Ectodermal cell (in vitro differentiated cells): ENCODE measurements around the gene RPS19BP1.

Source experiments
- H3K27ac ChIP-seq: 2 replicates; pipeline ENCODE4 v1.7.0; 2013; ENCODE audit warnings: mild to moderate bottlenecking, low read depth, low read length; ENCODE audit not compliant: insufficient read depth, poor library complexity, severe bottlenecking
- H3K27me3 ChIP-seq: 2 replicates; pipeline ENCODE4 v1.7.0; 2013; ENCODE audit warnings: mild to moderate bottlenecking, low read length; ENCODE audit not compliant: insufficient read depth, control insufficient read depth, poor library complexity, severe bottlenecking
- H3K36me3 ChIP-seq: one replicate; pipeline ENCODE4 v1.7.0; 2013; ENCODE audit warnings: low read length; ENCODE audit not compliant: control insufficient read depth, insufficient read depth
- H3K4me1 ChIP-seq: one replicate; pipeline ENCODE4 v1.7.0; 2013; ENCODE audit warnings: low read length; ENCODE audit not compliant: control insufficient read depth, insufficient read depth
- H3K4me3 ChIP-seq: 2 replicates; pipeline ENCODE4 v1.7.0; 2013; ENCODE audit warnings: low read depth, low read length, control low read depth; ENCODE audit not compliant: insufficient read depth
- H3K9me3 ChIP-seq: 2 replicates; pipeline ENCODE4 v1.7.0; 2013; ENCODE audit warnings: mild to moderate bottlenecking, low read length, moderate library complexity; ENCODE audit not compliant: control insufficient read depth
- WGBS, 2 experiments: methylation state at CpG; one replicate each; pipeline ENCODE4 v1.1.7; 2013; ENCODE audit warnings: missing lambda C conversion rate in 2 of 2; 5-methylcytosine and 5-hydroxymethylcytosine counted together

The RPS19BP1 gene

GRCh38 chr22:39490135-39490798 lies 42.3 kb downstream of the RPS19BP1 start:
- no peaks in the 10 kb centered on the region for H3K27me3 ChIP-seq
- no peaks in the 10 kb centered on the region for H3K36me3 ChIP-seq
- no peaks in the 10 kb centered on the region for H3K4me1 ChIP-seq
- H3K4me3 ChIP-seq: no peak overlapping the region
- no peaks in the 10 kb centered on the region for H3K9me3 ChIP-seq
- H3K27ac ChIP-seq: no peak overlapping the region
- 50 to 52% methylated on average over 13 of the region's 13 CpGs for WGBS, 2 experiments

- WGBS, 2 experiments: 90 to 91% methylated on average over 17 of the region's 17 CpGs
- Histone ChIP-seq H3K9me3 (no peaks in the 10 kb centered on the region), H3K4me3 (no peak overlapping the region), H3K27ac (no peak overlapping the region), H3K27me3 (no peaks in the 10 kb centered on the region), H3K36me3 (no peaks in the 10 kb centered on the region), H3K4me1 (no peaks in the 10 kb centered on the region)
Measured at GRCh38 chr22:39489094-39490068, 43.2 kb downstream of the RPS19BP1 start.

- H3K27ac ChIP-seq: no peak overlapping the region
- H3K4me3 ChIP-seq: no peak overlapping the region
- no peaks in the 10 kb centered on the region for H3K27me3 ChIP-seq
- H3K9me3 ChIP-seq: no peaks in the 10 kb centered on the region
- H3K36me3 ChIP-seq: no peaks in the 10 kb centered on the region
- 94 to 96% methylated on average over 39 of the region's 39 CpGs for WGBS, 2 experiments
- H3K4me1 ChIP-seq: no peaks in the 10 kb centered on the region
Measured at GRCh38 chr22:39488563-39489083, 43.9 kb downstream of the RPS19BP1 start.

- Histone ChIP-seq H3K4me1 (no peaks in the 10 kb centered on the region), H3K36me3 (no peaks in the 10 kb centered on the region), H3K9me3 (no peaks in the 10 kb centered on the region), H3K4me3 (no peak overlapping the region), H3K27ac (no peak overlapping the region), H3K27me3 (no peaks in the 10 kb centered on the region)
- WGBS, 2 experiments: 97% methylated on average over 70 of the region's 70 CpGs
Measured at GRCh38 chr22:39487826-39488520, 44.6 kb downstream of the RPS19BP1 start.

DNA sequence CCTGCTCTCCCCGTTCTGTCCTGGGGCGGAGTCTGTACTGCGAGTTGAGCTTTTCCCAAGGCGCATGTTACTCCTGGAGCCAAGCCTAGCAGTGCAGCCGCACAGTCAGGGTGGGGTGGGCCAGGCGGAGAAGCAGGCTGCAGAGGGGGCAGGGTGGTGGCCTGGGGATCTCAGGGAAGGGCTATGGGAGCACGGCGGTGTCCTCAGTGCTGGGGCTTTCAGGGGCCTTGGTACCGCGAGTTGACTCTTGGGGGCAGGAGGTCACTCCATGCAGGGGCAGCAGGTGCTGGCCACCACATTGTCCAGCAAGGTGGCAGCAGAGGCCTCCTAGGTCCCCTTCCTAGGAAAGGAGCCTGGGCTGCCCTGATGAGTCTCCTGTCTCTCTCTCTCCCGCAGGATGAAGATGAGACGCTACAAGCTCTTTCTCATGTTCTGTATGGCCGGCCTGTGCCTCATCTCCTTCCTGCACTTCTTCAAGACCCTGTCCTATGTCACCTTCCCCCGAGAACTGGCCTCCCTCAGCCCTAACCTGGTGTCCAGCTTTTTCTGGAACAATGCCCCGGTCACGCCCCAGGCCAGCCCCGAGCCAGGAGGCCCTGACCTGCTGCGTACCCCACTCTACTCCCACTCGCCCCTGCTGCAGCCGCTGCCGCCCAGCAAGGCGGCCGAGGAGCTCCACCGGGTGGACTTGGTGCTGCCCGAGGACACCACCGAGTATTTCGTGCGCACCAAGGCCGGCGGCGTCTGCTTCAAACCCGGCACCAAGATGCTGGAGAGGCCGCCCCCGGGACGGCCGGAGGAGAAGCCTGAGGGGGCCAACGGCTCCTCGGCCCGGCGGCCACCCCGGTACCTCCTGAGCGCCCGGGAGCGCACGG lies 45.4 kb downstream of the RPS19BP1 start:
- Histone ChIP-seq H3K4me1 (no peaks in the 10 kb centered on the region), H3K4me3 (no peak overlapping the region), H3K27ac (no peak overlapping the region), H3K36me3 (no peaks in the 10 kb centered on the region), H3K27me3 (no peaks in the 10 kb centered on the region), H3K9me3 (no peaks in the 10 kb centered on the region)
- 93 to 94% methylated on average over 45 of the region's 45 CpGs for WGBS, 2 experiments

GRCh38 chr22:39482768-39483167 lies 49.8 kb downstream of the RPS19BP1 start:
- H3K27ac ChIP-seq: no peak overlapping the region
- WGBS, 2 experiments: 80 to 86% methylated on average over 3 of the region's 3 CpGs
- H3K27me3 ChIP-seq: no peaks in the 10 kb centered on the region
- no peaks in the 10 kb centered on the region for H3K9me3 ChIP-seq
- H3K4me3 ChIP-seq: no peak overlapping the region
- no peaks in the 10 kb centered on the region for H3K4me1 ChIP-seq
- no peaks in the 10 kb centered on the region for H3K36me3 ChIP-seq

DNA sequence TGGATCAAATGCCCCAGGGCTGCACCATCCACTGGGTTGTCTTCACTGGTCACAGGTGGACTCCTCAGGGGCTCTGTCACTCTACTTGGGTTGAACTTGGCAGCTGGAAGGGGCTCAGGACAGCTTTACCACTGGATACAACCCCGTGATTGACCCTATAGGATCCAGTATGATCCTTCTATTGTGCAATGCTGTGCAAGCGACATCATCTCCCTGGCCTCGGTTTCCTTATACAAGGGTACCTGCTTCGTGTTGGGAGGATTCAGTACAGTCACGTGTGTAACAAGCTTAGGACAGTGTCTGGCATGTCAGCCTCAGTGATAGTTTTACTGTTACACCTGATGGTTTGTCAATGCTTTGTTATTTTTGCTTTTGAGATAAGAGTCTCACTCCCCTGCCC lies 51.0 kb downstream of the RPS19BP1 start:
- no peaks in the 10 kb centered on the region for H3K4me1 ChIP-seq
- no peak overlapping the region for H3K4me3 ChIP-seq
- H3K9me3 ChIP-seq: no peaks in the 10 kb centered on the region
- no peak overlapping the region for H3K27ac ChIP-seq
- whole genome bisulfite sequencing, 2 experiments: 91 to 93% methylated on average over 5 of the region's 5 CpGs
- H3K27me3 ChIP-seq: no peaks in the 10 kb centered on the region
- no peaks in the 10 kb centered on the region for H3K36me3 ChIP-seq

DNA sequence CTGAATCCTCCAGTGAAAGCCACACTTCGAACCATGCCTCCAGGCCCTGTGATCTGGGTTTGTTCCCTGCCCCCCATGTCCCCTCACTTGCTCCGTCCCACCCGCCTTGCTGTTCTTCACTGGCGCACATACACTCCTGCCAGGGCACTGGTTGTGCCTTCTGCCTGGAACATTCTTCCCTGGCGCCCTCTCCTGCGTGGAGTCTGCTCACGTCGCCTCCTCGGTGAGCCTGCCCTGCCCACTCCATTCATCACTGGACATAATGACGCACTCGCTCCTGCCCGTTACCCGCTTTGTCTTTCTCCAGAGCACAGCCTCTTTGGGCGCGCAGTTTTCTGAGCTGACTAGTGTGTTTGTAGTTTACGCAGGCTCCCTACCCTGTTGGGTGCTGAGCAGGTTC lies 51.5 kb downstream of the RPS19BP1 start:
- H3K36me3 ChIP-seq: no peaks in the 10 kb centered on the region
- H3K4me3 ChIP-seq: no peak overlapping the region
- 92 to 93% methylated on average over 16 of the region's 16 CpGs for WGBS, 2 experiments
- peaks cover 3% of the 10 kb centered on the region for H3K4me1 ChIP-seq
- H3K27me3 ChIP-seq: no peaks in the 10 kb centered on the region
- no peaks in the 10 kb centered on the region for H3K9me3 ChIP-seq
- H3K27ac ChIP-seq: no peak overlapping the region

GRCh38 chr22:39480557-39480956 lies 52.0 kb downstream of the RPS19BP1 start:
- H3K27ac ChIP-seq: no peak overlapping the region
- WGBS, 2 experiments: 95 to 100% methylated on average over 1 of the region's 1 CpG

More at GRCh38 chr22:39480557-39480956, 52.0 kb downstream of the RPS19BP1 start:
- Histone ChIP-seq H3K27me3 (no peaks in the 10 kb centered on the region), H3K9me3 (no peaks in the 10 kb centered on the region), H3K36me3 (no peaks in the 10 kb centered on the region), H3K4me3 (no peak overlapping the region), H3K4me1 (peaks cover 8% of the 10 kb centered on the region)
